GM19023 (cell line): Measurements from ENCODE around the gene IL17RE.
A peak's percentile ranks its signal among the peaks of the same experiment; 100 is the strongest.
"Not testable (repeated sequence)": the region's sequence is repeated elsewhere in the genome, so short reads cannot be mapped to it uniquely, and the experiment has no call there.

Experiments
- ATAC-seq: cut with Tn5 transposase; IDR thresholded peaks from one replicate; pipeline ENCODE4 v1.9.1; 2021; ENCODE audit warnings: mild to moderate bottlenecking, moderate library complexity; ENCODE audit not compliant: unreplicated experiment

IL17RE gene

DNA sequence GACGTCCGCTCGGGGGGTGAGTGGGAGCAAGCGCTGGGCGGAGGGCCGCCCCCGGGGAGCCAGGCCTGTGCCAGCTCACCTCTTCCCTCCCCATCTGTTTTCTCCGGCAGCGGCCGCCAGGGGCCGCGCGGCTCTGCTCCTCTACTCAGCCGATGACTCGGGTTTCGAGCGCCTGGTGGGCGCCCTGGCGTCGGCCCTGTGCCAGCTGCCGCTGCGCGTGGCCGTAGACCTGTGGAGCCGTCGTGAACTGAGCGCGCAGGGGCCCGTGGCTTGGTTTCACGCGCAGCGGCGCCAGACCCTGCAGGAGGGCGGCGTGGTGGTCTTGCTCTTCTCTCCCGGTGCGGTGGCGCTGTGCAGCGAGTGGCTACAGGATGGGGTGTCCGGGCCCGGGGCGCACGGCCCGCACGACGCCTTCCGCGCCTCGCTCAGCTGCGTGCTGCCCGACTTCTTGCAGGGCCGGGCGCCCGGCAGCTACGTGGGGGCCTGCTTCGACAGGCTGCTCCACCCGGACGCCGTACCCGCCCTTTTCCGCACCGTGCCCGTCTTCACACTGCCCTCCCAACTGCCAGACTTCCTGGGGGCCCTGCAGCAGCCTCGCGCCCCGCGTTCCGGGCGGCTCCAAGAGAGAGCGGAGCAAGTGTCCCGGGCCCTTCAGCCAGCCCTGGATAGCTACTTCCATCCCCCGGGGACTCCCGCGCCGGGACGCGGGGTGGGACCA, 30.4 kb downstream of the IL17RE start:
- ATAC-seq, result peak; percentile 63

DNA sequence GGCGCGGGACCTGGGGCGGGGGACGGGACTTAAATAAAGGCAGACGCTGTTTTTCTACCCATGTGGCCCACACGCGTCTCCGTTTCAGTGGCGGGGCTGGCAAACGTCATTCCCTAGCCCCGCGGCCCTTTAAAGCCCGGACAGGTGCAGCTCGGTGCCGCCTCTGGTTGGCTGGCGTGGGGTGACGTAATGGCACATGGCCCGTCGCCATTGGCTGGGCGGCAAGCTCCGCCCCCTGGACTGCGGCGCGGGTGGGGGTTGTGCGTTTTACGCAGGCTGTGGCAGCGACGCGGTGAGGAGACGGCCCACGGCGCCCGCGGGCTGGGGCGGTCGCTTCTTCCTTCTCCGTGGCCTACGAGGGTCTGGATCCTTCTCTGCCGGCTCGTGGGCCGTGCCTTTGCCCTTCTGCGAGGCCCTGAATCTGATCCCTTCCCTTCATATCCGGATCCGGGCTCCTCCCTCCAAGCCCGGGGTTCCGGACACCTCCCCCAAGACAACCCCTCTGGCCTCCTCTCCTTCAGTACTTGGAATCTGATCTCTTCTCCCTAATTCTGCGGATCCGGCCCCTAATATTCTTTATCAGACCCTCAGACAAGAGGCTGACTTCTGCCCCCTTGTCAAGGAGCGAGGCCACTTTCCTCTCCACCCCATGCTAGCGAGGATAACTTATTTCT, 31.1 kb downstream of the IL17RE start, which contains the start of gene CRELD1:
Gene CRELD1 (plus strand): TSS at position 274 of the 674 bp plus-strand sequence. CDS start 605 bp downstream, outside the sequence.
- peak; percentile 89 for ATAC-seq

DNA sequence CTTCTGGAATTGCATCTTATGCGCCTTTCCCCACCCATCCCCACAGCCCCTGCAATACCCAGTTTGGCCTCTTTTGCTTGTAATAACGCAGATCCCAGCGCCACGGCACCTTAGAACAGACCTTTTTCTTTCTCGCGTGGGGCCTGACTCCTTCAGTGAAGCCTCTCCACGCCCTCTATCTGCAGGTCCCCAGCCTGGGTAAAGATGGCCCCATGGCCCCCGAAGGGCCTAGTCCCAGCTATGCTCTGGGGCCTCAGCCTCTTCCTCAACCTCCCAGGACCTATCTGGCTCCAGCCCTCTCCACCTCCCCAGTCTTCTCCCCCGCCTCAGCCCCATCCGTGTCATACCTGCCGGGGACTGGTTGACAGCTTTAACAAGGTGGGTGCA, 31.6 kb downstream of the IL17RE start:
- no peak for ATAC-seq

DNA sequence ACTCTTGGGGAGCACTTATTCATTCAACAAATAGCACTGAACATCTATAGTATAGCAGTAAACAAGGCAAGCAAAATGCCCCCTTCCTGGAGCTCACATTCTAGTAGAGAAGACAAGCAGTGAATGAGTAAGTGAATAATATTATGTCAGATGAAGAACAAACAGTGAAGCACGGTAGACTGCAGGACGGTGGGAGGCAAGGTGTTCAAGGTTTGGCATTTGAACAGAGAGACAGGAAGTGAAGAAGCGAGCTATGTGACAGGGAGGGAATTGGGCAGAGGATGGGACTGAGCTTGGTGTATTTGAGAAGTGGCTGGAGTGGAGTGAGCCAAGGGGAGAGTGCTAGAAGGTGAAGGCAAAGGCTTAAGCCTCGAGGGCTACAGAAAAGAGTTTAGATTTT, 32.3 kb downstream of the IL17RE start:
- no peak for ATAC-seq

DNA sequence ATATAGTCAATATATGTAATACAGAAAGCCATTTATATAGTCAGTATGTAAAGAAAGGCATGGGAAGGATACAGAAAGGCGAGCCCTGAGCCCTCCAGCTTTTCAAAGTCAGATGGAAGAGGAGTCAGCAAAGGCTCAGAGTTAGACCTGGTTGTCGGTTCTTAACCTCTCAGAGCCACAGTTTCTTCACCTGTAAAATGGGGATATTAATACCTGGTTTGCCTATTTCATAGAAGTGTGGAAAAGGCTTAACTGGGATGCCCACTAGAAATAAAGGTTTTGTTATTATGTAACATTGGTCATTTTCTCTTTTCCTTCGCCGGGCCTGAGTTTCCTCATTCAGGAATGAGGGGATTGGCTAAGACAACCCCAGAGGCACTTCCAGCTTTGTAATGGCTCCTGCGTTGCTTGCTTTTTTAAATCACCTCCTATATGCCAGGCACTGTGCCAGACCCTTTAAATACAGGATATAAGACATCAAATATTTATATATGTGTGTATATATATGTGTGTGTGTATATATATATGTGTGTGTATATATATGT, 33.4 kb downstream of the IL17RE start:
- no peak for ATAC-seq

DNA sequence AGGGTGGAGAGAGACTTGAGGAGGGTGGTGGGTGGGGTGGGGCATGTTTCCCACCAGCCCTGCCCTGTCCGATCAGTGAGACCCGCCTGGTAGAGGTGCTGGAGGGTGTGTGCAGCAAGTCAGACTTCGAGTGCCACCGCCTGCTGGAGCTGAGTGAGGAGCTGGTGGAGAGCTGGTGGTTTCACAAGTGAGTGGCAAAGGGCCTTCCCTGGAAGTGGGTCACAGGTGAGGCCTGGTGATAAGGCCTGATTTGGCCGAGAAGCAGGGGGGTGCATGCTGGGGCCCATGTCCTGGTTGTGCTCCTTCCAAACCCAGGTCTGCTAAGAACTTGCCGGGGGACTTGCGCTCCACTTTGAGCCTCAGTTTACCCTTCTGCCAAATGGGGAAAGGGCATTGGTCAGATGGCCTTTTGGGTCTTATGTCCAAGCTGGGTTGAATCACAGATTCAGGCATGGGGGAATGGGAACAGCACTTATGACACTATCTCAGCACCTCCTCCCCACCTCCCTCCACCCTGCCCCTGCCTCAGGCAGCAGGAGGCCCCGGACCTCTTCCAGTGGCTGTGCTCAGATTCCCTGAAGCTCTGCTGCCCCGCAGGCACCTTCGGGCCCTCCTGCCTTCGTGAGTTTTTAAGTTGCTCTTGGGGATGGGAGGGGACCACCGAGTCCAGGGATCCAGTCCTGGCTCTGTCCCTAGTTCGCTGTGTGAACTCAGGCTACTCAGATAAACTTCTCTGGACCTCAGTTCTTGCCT, 35.0 kb downstream of the IL17RE start:
- ATAC-seq, result no peak

DNA sequence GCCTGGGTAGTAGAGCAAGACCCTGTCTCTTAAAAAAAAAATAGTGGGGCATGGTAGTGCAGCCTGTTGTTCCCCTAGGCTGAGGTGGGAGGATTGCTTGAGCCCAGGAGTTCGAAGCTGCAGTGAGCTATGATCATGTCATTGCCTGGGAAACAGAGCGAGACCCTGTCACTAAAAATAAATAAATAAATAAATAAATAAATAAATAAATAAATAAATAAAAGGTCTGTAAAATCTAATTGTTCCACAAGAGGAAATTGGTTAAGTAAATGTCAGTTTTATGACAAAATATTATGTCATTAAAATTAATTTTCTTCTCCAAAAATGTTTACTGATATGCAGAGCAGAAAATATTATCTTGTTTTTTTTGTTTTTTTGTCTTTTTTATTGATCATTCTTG, 36.3 kb downstream of the IL17RE start:
- no peak for ATAC-seq

DNA sequence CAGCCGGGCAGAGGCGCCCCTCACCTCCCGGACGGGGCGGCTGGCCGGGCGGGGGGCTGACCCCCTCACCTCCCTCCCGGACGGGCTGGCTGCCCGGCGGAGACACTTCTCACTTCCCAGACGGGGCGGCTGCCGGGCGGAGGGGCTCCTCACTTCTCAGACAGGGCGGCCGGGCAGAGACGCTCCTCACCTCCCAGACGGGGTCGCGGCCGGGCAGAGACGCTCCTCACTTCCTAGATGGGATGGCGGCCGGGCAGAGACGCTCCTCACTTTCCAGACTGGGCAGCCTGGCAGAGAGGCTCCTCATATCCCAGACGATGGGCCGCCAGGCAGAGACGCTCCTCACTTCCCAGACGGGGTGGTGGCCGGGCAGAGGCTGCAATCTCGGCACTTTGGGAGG, 37.3 kb downstream of the IL17RE start:
- not testable (repeated sequence) for ATAC-seq

DNA sequence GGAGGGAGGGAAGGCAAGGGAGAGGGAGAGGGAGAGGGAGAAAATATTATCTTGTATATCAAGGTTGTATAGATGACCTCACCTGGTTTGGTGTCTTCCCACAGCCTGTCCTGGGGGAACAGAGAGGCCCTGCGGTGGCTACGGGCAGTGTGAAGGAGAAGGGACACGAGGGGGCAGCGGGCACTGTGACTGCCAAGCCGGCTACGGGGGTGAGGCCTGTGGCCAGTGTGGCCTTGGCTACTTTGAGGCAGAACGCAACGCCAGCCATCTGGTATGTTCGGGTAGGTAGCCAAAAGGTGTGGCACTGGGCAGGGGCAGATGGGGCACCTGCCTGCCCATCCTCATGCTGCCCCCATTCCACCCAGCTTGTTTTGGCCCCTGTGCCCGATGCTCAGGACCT, 38.1 kb downstream of the IL17RE start:
- ATAC-seq, result no peak

DNA sequence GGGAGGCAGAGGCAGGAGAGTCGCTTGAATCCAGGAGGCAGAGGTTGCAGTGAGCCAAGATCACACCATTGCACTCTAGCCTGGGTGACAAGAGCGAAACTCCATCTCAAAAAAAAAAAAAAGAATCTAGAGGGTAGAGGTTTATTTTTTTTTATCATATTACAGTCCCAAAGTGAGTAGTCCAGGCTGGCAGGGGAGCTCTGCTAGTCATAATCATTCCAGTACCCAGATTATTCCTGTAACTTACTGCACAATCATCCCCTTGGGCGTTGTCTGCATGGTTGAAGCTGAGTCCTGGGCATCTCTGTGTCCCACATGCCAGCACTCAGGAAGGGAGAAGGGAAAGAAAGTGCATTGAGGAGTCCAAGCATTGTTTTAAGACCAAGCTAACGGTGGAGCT, 39.5 kb downstream of the IL17RE start:
- no peak for ATAC-seq

DNA sequence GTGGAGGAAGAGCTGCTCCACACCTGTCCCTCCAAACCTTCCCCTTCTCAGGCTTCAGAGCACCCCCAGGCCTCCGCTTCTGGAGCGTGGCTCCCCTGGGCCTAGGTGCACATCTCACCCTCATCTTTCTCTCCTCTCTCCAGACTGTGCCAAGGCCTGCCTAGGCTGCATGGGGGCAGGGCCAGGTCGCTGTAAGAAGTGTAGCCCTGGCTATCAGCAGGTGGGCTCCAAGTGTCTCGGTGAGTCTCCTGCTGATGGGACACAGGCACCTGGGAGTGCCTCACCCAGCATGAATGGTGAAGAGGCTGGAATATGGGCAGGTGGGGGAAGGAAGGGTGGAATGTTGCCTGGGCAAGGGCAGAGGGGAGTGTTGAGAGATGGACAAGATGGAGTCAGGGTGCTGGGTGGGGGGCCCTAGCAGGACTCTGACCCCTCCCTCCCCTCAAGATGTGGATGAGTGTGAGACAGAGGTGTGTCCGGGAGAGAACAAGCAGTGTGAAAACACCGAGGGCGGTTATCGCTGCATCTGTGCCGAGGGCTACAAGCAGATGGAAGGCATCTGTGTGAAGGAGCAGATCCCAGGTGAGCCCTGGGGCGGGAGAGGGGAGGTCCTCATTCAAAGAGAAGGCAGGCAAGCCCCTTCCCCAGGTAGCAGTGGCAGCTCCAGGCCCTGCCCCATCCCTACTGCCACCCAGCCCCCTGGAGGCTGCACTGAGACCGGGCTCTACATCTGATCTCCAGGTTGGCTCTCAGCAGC, 40.5 kb downstream of the IL17RE start:
- ATAC-seq, result no peak

DNA sequence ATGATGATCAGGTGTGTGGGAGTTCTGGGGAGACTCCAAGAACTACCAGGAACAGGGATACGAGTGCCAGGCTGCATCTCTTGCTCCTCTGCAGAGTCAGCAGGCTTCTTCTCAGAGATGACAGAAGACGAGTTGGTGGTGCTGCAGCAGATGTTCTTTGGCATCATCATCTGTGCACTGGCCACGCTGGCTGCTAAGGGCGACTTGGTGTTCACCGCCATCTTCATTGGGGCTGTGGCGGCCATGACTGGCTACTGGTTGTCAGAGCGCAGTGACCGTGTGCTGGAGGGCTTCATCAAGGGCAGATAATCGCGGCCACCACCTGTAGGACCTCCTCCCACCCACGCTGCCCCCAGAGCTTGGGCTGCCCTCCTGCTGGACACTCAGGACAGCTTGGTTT, 41.6 kb downstream of the IL17RE start:
- no peak for ATAC-seq

DNA sequence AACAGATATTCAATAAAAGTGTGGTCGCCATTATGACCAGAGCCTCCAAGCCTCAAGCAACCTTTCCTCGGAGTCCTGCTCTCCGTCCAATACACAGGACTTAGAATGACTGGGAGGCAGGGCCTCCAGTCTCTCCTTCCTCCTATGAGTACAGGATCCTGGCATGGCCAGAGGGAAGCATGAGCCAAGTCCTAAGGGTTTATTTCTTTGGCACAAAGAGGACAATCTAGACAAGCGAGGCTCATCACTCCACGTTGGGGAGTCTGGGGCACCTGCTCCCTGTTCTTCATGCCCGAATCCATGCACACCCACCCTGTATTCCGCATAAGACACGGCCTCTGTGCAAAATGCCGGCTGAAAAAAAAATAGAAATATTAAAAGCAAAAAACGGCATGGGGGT, 42.7 kb downstream of the IL17RE start:
- no peak for ATAC-seq

DNA sequence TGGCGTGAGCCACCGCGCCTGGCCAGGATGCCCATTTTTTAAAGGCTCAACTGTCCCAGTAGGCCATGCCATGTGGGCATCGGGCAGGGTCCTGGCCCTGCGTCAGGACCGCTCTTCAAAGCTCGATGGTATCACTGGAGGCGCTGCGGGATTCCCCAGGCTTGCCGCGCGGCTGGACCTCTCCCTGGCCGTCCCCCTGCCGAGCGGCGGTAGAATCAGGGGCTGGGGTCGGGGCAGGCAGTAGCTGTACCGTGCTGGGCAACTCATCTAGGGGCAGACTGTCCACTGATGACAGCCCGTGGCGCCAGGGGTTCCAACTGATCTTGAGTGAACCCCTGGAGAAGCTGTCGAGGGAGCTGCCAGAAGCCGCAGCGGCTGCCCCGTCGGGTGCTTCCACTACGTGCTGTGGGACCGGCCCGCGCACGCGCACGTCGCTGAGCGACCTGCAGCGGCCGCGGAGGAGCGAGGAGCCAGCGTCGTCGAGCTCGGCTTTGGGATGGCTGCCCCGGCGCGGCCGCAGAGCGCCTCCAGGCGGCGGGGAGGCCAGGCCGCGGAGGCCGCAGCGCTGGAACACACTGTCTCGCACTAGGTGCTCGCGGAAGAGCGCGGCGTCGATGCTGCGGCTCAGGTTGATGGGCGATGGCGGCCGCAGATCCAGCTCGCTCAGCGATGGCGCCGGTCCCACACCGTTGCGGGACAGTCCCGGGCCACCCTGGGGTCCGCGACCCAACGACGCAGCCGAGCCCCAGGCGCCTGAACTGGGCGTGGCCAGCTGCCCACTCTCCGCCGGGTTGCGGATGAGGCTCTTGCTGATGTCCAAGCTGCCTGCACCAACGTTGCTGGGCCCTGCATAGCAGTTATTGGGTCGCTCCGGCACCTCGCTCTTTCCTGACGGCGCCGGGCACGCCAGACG, 43.7 kb downstream of the IL17RE start:
- ATAC-seq, result peak; percentile 36

DNA sequence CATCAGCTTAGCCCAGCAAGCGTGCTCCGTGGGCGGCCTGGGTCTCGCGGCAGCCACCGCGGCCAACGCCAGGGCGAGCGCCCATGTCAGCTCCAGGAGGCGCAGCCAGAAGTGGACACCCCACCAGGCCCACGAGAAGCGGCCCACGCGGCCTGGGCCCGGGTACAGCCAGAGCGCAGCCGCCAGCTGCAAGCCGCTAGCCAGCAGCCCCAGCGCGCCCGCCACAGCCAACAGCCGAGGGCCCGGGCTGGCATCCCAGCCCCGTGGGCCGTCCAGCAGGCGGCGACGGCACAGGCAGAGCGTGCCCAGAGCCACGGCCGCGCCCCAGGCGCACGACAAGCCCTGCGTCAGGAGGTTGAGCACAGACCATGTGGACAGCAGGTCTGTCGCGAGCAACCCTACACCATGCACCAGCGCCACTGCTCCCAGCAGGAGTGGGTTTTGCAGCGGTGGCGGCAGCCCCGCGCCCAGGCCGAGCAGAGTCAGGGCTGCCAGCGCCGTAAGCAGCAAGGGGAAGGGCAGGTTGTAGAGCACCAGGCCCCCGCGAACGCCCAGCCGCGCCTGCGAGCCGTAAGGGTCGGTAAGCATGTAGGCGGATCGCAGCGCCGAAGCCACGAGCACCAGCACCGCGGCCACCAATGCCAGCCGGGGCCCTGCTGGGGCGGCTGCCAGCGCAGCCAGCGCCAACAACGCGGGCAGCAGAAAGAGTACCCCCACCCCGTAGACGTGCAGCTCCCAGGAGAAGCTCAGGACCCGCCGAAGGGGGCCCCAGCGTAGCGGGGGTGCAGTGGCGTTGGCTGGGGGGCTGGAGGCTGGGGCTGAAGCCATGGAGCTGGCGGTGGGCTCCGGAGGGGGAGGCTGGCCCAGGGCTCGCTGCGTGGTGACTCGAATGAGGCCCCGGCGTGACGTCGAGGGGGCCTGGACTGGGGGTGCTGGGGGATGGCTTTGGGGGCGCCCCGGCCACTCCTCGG, 44.7 kb downstream of the IL17RE start:
- ATAC-seq, result no peak

DNA sequence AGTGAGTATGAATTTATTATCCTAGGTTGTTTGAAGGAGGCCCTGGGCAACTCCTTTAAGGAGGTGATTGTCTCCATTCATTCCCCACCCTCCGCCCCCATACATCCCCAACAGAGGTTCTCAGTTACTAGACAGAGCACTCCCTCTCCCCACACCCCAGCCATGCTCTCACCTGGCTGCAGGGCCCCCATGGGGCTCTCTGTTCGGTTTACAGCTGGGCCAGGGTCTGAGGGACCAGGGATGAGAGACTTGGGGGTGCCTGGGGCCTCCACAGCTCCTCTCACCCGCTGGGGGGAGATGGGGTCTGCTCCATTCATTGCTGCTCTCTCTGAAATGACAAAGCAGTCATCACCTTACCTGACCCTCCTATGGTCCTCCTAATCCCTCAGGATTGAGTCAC, 45.9 kb downstream of the IL17RE start:
- no peak for ATAC-seq

DNA sequence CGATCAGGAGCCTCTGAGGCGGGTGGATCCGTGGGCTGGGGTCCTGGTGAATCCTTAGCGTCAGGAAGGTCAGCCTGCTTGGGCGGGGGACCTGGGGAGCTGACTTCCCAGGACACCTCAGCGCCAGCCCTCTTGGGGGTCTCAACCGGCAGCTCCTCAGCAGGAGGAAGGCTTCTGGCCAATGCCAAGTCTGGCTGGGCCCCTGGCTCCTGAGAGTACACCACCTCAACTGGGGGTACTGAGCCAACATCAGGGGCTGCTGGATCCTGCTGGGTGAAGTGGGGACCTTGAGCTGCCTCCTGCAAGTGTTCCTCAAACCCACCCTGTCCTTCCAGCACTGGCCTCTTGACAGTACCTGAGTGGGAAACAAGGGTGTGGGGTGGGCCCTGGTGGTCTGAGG, 46.5 kb downstream of the IL17RE start:
- ATAC-seq, result no peak

DNA sequence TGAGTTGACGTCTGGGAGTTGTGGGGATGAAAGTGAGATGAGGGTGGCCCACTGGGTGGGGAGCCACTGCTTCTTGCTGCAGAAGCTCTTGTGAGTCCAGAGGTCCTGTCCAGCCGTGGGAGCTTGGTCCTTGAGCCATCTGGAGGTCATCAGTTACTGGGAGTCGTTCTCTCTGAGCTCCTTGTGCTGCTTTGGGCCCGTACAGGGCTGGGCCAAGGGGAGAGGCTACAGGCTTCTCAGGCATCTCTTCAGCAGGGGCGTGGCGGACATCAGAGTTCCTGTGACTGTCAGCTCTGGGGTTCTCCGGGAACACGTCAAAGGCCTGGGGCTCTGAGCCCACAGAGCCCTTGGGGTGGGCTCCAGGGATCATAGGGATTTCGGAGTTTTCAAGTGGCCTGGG, 47.0 kb downstream of the IL17RE start:
- no peak for ATAC-seq

DNA sequence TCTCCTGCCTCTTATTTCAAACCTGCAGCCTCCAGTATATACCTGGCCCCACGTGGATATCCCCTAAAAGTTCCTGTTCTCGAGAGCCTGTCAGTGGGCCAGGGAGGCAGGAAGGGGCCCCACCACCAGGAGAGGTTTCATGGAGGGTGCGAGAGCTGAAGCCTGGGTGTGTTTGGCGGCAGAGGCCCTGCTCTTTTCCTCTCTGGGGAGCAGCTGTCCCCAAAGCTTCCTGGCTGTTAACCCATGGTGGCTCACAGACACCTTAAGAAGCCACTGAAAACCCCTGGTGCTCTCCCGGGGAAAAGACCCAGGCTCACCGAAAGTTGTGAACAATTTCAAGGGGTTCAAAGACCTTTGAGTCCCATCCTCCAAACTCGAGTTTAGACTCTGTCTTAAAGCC, 48.5 kb downstream of the IL17RE start:
- peak; percentile 32 for ATAC-seq
